ENCODE data around the gene KSR1. TPM values are rescaled to one million over a fixed set of nuclear protein-coding genes. Genes with fewer than 3 reads are reported as not detected.
"Not testable (repeated sequence)": the region's sequence is repeated elsewhere in the genome, so short reads cannot be mapped to it uniquely, and the experiment has no call there.

Gene KSR1
- total RNA-seq, 1 donor, result 6.5 TPM

DNA sequence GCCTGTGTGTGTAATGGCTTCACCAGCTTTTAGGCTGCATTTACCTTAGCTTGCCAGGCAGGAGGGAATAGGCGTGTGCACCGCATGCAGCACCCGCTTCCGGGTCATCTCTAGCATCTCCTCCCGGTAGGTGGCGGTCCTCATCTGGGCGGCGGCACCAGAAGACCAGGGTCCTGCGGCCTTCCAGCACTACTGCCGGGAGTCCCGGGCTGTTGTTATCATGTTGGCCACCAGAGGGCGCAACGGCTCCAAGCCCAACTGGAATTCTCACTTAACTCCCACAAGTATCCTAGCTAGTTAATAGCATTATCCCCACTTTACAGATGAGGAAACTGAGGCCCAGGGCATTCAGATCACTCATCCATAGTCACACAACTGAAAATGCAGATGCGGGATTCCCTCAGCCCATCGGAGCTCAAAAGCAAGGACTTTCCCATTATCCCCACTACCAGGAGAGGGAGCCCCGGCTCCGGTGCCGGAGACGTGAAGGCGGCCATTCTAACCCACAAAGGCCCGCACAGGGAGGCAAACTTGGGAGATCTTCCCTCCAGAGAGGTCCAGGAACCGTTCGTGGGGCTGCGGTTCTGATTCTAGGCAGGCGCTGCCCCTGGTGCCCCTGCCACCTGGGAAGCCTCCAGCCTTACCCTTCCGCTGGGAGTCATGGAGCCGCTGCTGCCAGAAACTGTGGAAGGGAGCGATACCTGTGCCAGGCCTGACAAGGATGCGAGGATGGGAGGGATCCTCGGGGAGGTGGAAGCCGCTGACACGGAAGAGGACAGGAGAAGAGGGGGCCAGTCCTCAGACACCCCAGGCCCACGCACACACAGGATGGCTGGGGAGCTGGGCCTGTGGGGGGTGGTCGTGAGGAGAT is 198.6 kb downstream of the KSR1 start:
- no peak overlapping the region for H3K4me2 ChIP-seq (ENCODE audit: insufficient read depth, low read length)
- TF ChIP-seq, protein P1, sequence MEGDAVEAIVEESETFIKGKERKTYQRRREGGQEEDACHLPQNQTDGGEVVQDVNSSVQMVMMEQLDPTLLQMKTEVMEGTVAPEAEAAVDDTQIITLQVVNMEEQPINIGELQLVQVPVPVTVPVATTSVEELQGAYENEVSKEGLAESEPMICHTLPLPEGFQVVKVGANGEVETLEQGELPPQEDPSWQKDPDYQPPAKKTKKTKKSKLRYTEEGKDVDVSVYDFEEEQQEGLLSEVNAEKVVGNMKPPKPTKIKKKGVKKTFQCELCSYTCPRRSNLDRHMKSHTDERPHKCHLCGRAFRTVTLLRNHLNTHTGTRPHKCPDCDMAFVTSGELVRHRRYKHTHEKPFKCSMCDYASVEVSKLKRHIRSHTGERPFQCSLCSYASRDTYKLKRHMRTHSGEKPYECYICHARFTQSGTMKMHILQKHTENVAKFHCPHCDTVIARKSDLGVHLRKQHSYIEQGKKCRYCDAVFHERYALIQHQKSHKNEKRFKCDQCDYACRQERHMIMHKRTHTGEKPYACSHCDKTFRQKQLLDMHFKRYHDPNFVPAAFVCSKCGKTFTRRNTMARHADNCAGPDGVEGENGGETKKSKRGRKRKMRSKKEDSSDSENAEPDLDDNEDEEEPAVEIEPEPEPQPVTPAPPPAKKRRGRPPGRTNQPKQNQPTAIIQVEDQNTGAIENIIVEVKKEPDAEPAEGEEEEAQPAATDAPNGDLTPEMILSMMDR (IDR thresholded peaks at IDR 0.05; ENCODE audit: extremely low read depth, low read depth, low read length), result peak; percentile 85
- no peaks in the 10 kb centered on the region for H3K9me3 ChIP-seq (ENCODE audit: low read depth, low read length)
- peak; percentile 97 for DNase-seq (ENCODE audit: insufficient read length, low spot score, missing footprints)
- peak overlapping the region; percentile 47 for H2AFZ ChIP-seq (ENCODE audit: low read length)
- no peaks in the 10 kb centered on the region for H3K4me1 ChIP-seq (ENCODE audit: insufficient read depth, low read length)
- H3K27me3 ChIP-seq (ENCODE audit: insufficient read depth, low read length), result no peaks in the 10 kb centered on the region
- no peaks in the 10 kb centered on the region for H3K36me3 ChIP-seq (ENCODE audit: insufficient read depth, low read length)
- no peak overlapping the region for H3K27ac ChIP-seq (ENCODE audit: low read depth, low read length)
- no peak overlapping the region for H3K4me3 ChIP-seq (ENCODE audit: insufficient read depth, low read length)
- no peaks in the 10 kb centered on the region for H3K79me2 ChIP-seq (ENCODE audit: insufficient read depth, low read length)
- H4K20me1 ChIP-seq (ENCODE audit: insufficient read depth, low read length), result no peaks in the 10 kb centered on the region

DNA sequence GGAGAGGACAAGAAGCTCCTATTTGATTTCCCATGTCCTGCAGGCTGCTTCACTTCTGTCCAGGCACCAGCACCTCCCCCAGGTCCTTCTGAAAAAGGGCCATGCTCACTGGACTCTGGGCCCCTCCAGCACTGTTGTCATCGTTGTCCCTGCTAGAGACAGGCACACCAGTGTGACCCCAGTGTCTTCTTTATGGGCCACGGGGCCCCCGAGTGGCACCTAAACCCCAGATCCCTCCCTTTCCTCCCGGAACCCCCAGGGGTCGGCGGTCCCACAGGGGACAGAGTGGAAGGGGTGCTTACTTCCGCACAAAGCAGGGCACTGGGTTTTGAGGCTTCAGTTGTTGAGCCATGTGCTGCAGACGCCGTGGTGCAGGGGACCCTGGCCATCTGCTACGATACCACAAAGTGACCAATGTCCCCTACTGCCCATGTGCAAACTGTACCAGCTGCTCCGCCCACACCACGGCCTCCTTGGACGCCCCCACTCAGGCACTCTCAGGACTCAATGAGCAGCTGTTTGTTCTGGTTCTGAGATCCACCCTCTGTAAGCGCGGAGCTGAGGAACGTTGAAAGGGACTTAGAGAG is 199.4 kb downstream of the KSR1 start:
- peak; percentile 27 for DNase-seq (ENCODE audit: insufficient read length, low spot score, missing footprints)
- not testable (repeated sequence) for H3K9me3 ChIP-seq (ENCODE audit: low read depth, low read length); H3K4me1 ChIP-seq (ENCODE audit: insufficient read depth, low read length)

DNA sequence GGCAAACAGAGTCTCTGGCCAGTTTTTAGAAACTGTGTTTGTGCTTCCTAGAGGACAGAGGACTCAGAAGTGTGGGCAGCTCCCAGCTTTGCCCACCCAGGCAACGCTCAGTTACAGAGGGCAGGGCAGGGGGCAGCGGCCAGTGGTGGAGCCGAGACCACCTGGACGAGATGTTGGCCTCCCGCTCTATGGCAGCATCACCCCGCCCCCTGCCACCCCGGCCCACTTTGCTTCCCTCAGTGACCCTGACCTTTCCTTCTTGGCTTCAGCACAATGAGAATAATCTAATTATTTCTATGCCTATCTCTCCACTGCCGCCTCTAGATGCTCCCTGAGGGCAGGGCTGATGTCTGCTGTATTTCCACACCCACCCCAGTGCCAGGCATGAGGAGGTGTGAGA is 200.4 kb downstream of the KSR1 start:
- H4K20me1 ChIP-seq (ENCODE audit: insufficient read depth, low read length); DNase-seq (ENCODE audit: insufficient read length, low spot score, missing footprints); H3K79me2 ChIP-seq (ENCODE audit: insufficient read depth, low read length); H3K4me3 ChIP-seq (ENCODE audit: insufficient read depth, low read length); H3K9me3 ChIP-seq (ENCODE audit: low read depth, low read length); H3K27ac ChIP-seq (ENCODE audit: low read depth, low read length); H3K27me3 ChIP-seq (ENCODE audit: insufficient read depth, low read length); H2AFZ ChIP-seq (ENCODE audit: low read length); H3K4me1 ChIP-seq (ENCODE audit: insufficient read depth, low read length); H3K4me2 ChIP-seq (ENCODE audit: insufficient read depth, low read length); H3K36me3 ChIP-seq (ENCODE audit: insufficient read depth, low read length): not testable (repeated sequence)

More for the DNA sequence above, 199.4 kb downstream of the KSR1 start:
- H3K79me2 ChIP-seq (ENCODE audit: insufficient read depth, low read length); H3K36me3 ChIP-seq (ENCODE audit: insufficient read depth, low read length); H3K4me3 ChIP-seq (ENCODE audit: insufficient read depth, low read length); H3K27ac ChIP-seq (ENCODE audit: low read depth, low read length); H3K4me2 ChIP-seq (ENCODE audit: insufficient read depth, low read length); H3K27me3 ChIP-seq (ENCODE audit: insufficient read depth, low read length); H4K20me1 ChIP-seq (ENCODE audit: insufficient read depth, low read length); H2AFZ ChIP-seq (ENCODE audit: low read length): not testable (repeated sequence)

DNA sequence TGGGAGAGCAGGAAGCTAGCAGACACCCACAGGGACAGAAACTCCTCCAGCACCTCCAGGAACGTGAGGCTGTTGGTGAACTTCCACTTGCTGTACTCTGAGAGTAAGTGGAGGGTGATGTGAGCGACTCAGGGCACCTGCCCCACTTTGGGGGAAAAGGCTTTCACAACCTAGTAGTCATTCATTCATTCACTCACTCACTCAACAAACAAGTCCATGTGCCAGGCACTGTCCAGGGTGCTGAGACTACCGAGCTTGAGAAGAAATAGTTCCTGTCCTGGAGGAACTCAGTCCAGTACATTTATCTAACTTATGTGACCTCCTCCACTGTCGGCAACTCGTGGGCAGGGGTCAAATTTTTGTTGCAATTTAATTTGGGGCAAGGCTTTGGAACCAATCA is 201.4 kb downstream of the KSR1 start:
- Histone ChIP-seq H3K36me3 (ENCODE audit: insufficient read depth, low read length) (no peaks in the 10 kb centered on the region), H3K27ac (ENCODE audit: low read depth, low read length) (no peak overlapping the region), H4K20me1 (ENCODE audit: insufficient read depth, low read length) (no peaks in the 10 kb centered on the region), H3K4me1 (ENCODE audit: insufficient read depth, low read length) (no peaks in the 10 kb centered on the region), H3K9me3 (ENCODE audit: low read depth, low read length) (no peaks in the 10 kb centered on the region), H3K27me3 (ENCODE audit: insufficient read depth, low read length) (no peaks in the 10 kb centered on the region), H3K79me2 (ENCODE audit: insufficient read depth, low read length) (no peaks in the 10 kb centered on the region), H2AFZ (ENCODE audit: low read length) (no peak overlapping the region), H3K4me3 (ENCODE audit: insufficient read depth, low read length) (no peak overlapping the region), H3K4me2 (ENCODE audit: insufficient read depth, low read length) (no peak overlapping the region)
- TF ChIP-seq, protein P1 (IDR thresholded peaks at IDR 0.05; ENCODE audit: extremely low read depth, low read depth, low read length), result no peak
- DNase-seq (ENCODE audit: insufficient read length, low spot score, missing footprints), result no peak

DNA sequence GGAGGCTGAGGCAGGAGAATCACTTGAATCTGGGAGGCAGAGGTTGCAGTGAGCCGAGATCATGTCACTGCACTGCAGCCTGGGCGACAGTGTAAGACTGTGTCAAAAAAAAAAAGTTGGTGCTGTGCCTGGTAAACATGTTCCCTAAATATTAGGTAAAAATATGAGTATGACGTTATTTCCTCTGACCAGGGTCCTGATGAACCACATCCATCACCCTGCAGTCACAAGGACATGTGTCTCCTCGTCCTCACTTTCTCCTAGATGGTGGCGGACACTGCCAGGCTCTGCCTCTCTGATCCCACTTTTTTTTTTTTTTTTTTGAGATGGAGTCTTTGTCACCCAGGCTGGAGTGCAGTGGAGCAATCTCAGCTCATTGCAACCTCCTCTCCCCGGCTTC is 203.4 kb downstream of the KSR1 start:
- no peaks in the 10 kb centered on the region for H3K27me3 ChIP-seq (ENCODE audit: insufficient read depth, low read length)
- H3K79me2 ChIP-seq (ENCODE audit: insufficient read depth, low read length), result no peaks in the 10 kb centered on the region
- no peak overlapping the region for H3K4me3 ChIP-seq (ENCODE audit: insufficient read depth, low read length)
- H4K20me1 ChIP-seq (ENCODE audit: insufficient read depth, low read length), result no peaks in the 10 kb centered on the region
- H3K9me3 ChIP-seq (ENCODE audit: low read depth, low read length), result no peaks in the 10 kb centered on the region
- H2AFZ ChIP-seq (ENCODE audit: low read length), result no peak overlapping the region
- H3K4me1 ChIP-seq (ENCODE audit: insufficient read depth, low read length), result no peaks in the 10 kb centered on the region
- H3K4me2 ChIP-seq (ENCODE audit: insufficient read depth, low read length), result no peak overlapping the region
- no peaks in the 10 kb centered on the region for H3K36me3 ChIP-seq (ENCODE audit: insufficient read depth, low read length)
- DNase-seq (ENCODE audit: insufficient read length, low spot score, missing footprints), result no peak
- no peak overlapping the region for H3K27ac ChIP-seq (ENCODE audit: low read depth, low read length)
- TF ChIP-seq, protein P1 (IDR thresholded peaks at IDR 0.05; ENCODE audit: extremely low read depth, low read depth, low read length), result no peak

Measured in osteoblast (primary cell).